ENCODE measurements around the gene VASH1. TPM values are rescaled to one million over a fixed set of nuclear protein-coding genes. Genes with fewer than 3 reads are reported as not detected.
"Not testable (repeated sequence)": the region's sequence is repeated elsewhere in the genome, so short reads cannot be mapped to it uniquely, and the experiment has no call there.

VASH1 gene
- total RNA-seq (2014; rRNA removed) = 0.90 and 1.8 TPM in 2 replicates
- 2.2 TPM for polyA plus RNA-seq (2012)

GRCh38 chr14:76761136-76761959 lies at the start of gene VASH1:
Gene VASH1, plus strand, starts transcription at chr14:76761468. Its CDS starts 1,354 bp downstream, at chr14:76762822.
- DNase-seq (ENCODE audit: low read depth) = peak; percentile 65

GRCh38 chr14:76713121-76713520 lies 48.1 kb upstream of the VASH1 start:
- no peak for DNase-seq (ENCODE audit: low read depth)

DNA sequence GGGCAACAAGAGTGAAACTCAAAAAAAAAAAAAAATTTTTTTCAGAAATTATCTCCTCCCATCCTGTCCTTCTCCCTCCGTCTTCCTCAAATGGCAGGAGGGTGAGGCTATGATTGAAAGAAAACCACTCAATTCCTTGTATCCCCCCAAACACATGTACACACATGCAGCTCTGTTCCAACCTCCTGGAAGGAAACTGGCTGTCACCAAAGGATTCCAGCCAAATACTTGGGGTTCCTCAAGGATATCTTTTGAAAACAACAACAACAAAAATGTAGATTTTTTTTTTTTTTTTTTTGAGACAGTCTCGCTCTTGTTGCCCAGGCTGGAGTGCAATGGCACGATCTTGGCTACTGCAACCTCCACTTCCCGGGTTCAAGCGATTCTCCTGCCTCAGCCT lies 46.8 kb upstream of the VASH1 start:
- DNase-seq (ENCODE audit: low read depth) = no peak

DNA sequence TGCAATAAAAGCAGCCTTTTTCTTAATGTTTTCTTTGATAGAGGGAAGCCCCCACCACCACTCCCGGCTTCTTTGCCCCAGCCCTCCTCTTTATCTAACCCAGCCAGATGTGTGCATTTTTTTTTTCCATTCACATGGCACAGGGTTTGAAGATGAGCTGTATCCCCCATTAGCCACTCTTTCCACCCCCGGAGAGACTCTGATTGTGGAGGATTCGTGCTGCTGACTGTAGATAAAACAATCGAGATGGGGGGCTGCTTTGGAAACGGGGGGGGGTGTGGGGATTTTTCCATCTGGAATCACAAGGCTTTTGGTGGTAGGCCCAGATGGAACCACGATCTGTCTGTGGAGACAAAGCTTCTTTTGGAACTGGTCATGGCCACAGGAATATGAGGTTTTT lies 46.2 kb upstream of the VASH1 start:
- no peak for DNase-seq (ENCODE audit: low read depth)

- no peak for DNase-seq (ENCODE audit: low read depth)
Observed at GRCh38 chr14:76715511-76716081, 45.7 kb upstream of the VASH1 start.

DNA sequence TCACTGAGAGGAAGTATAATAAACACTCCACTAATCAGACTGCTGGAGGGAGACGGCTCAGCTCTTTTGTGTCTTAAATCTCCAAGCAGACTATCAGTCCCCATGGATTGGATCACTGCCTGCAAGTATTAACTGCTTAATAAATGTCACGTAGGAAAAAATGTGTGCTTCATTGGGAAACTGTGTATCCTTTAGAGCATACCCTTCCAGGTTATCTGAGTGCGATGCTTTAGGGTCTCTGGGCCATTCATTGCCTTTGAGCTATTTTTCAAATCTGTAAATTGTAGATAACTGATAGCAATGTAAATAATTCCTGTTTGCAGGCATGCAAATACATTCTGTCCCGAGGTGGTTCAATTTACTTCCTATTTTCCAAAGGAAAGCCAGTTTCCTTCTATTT lies 45.0 kb upstream of the VASH1 start:
- no peak for DNase-seq (ENCODE audit: low read depth)

DNA sequence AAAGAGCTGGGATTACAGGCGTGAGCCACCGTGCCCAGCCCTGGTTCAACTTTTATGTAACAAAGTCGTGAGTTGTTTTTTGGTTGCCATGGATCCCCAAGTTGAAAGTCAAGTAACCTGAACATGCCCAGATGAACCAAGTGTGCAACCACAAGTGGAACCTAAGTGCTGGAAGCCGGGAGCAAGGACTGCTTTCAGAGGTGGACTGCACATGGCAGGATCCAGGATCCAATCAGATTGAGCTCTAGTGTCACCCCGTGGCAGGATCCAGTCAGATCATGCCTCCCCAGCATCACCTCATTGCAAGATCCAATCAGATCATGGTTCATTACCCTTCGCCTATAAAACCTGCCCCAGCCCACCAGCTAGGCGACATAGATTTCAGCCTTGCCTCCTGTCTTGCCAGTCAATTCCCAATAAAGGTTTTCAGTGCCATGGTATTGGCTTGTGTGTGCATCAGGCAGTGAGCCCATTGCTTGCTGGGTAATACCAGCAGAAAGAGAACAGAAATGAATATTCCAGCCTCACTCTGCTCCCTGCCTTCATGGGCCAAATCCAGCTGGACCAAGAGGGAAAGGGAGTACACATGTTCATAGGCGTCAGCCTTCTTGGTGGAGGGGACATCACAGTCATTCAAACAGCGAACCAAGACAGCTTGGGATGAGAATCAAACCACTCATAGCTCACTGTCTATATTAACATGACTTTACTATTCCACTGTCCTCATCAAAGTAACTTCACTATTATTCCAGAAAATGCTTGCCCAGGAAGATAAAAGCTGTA lies 43.6 kb upstream of the VASH1 start:
- no peak for DNase-seq (ENCODE audit: low read depth)

DNA sequence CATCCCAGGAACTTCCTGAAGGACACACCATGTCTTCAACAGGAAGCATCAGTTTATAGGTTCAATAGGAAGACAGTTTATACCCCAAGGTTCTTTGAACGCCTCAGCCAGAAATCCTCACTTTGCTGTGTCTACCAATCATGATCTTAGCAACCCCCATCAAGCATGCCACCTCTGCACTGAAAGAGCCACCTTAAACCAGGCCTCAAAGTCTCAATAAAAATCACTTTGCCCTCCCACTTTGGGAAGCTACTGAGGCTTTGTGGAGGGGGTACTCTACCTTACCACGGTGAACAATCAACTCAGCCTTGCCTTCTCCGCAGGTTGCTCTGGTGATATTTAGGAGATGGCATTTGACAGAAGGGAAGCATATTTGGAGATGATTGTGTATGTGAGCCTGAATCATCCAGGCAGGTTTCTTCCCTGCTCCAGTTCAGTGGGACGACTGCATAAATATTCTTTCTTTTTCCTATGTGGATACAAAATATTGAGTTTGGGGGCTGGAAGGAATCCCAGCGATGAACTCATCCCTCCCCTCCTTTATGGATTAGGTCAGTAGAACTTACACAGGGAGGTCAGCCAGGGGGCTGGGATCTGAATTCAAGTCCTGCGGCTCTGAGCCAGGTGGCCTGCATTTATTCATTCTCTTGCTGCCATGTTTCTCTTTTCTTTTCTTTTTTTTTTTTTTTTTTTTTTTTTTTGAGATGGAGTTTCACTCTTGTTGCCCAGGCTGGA lies 42.8 kb upstream of the VASH1 start:
- DNase-seq (ENCODE audit: low read depth) = no peak

DNA sequence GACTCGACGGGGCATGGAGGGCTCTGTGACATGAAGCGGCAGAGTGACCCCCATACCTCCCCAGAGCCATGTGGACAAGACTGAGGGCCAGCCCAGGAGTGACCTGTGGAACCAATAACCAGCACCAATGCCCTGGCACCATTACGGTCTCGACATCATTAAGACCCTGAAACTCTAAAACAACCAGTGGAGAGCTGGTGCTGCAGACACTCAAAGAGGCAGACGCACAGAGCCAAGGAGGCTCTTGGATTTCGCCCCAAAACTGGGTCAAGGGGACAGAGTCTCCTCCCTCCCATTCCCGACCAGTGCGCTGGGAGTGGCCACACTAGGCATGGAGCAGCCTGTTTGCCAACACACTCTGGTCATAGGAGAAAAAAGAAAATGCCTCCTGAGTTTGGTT lies 41.6 kb upstream of the VASH1 start:
- DNase-seq (ENCODE audit: low read depth) = no peak

DNA sequence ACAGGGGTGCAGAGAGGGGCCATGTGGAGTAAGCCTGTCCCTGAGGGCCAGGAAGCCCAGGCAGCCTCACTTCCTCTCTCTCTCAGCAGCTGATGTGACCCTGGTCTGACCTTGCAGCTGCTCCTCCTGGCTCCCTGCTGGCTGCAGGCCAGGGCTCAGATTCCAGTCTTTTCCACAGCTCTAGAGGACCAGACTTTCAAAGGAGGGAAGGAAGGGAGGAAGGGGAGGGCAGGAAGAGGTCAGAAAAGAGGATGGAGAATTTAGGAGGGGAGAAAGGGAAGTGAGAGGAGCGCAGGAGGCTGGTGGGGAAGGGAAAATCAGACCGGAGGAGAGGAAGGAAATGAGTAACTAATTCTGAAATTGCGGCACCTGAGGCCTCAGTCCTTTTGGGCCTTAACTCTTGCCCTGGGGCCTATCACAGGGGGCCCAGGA lies 40.9 kb upstream of the VASH1 start:
- DNase-seq (ENCODE audit: low read depth) = peak; percentile 91

DNA sequence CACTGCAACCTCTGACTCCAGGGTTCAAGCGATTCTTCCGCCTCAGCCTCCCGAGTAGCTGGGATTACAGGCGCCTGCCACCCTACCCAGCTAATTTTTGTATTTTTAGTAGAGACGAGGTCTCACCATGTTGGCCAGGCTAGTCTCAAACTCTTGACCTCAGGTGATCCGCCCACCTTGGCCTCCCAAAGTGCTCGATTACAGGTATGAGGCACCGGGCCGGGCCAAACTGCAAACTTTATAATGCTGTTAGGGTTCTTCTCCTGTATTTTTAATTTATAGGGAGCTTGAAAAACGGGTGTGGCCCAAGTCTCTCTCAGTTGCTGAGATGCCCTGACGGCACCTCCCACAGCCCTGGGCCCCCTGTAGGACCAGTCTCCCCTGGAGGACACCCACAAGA lies 39.8 kb upstream of the VASH1 start:
- DNase-seq (ENCODE audit: low read depth) = not testable (repeated sequence)

GRCh38 chr14:76724651-76725550 lies 36.4 kb upstream of the VASH1 start:
- DNase-seq (ENCODE audit: low read depth) = no peak

- no peak for DNase-seq (ENCODE audit: low read depth)
Observed at GRCh38 chr14:76726551-76726970, 34.7 kb upstream of the VASH1 start.

DNA sequence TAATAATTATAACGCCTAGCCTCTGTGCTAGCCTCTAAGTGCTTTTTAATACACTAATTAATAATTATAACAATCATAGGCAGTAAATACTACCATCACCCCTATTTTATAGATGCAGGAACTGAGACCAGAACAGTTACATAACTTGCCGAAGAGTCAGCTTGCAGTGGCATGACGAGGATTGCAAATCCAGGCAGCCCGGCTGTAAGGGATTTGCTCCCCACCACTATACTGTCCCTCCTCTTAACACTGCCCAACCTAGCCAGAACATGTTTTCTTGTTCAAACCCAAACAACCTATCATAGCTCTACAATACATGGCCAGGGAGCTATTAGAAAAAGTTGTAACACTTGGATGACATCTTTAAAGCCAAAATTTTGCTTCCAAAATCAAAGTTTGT lies 33.9 kb upstream of the VASH1 start:
- no peak for DNase-seq (ENCODE audit: low read depth)

GRCh38 chr14:76727901-76728300 lies 33.4 kb upstream of the VASH1 start:
- no peak for DNase-seq (ENCODE audit: low read depth)

- no peak for DNase-seq (ENCODE audit: low read depth)
Observed at GRCh38 chr14:76729258-76729657, 32.0 kb upstream of the VASH1 start.

GRCh38 chr14:76729953-76730505 lies 31.2 kb upstream of the VASH1 start:
- peak; percentile 36 for DNase-seq (ENCODE audit: low read depth)

DNA sequence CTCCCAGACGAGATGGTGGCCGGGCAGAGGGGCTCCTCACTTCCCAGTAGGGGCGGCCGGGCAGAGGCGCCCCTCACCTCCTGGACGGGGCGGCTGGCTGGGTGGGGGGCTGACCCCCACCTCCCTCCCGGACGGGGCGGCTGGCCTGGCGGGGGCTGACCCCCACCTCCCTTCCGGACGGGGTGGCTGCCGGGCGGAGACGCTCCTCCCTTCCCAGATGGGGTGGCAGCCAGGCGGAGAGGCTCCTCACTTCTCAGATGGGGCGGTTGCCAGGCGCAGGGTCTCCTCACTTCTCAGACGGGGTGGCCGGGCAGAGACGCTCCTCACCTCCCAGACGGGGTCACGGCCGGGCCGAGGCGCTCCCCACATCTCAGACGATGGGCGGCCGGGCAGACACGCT lies 26.8 kb upstream of the VASH1 start:
- DNase-seq (ENCODE audit: low read depth) = not testable (repeated sequence)

DNA sequence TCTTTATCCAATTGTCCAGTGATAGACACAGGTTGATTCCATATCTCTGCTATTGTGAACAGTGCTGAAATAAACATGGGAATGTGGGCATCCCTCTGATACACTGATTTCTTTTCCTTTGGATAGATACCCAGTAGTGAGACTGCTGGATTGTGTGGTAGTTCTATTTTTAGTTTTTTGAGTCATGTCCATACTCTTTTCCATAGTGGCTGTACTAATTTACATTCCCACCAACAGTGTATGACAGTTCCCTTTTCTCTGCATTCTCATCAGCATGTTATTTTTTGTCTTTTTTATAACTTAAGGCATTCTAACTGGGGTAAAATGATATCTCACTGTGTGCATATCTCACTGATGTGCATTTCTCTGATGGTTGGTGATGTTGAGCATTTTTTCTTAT lies 24.8 kb upstream of the VASH1 start:
- no peak for DNase-seq (ENCODE audit: low read depth)

- no peak for DNase-seq (ENCODE audit: low read depth)
Observed at GRCh38 chr14:76741074-76741473, 20.2 kb upstream of the VASH1 start.
